ENCODE results near the gene TMEM87B.
"Not testable (repeated sequence)": the region's sequence is repeated elsewhere in the genome, so short reads cannot be mapped to it uniquely, and the experiment has no call there.

Gene TMEM87B

DNA sequence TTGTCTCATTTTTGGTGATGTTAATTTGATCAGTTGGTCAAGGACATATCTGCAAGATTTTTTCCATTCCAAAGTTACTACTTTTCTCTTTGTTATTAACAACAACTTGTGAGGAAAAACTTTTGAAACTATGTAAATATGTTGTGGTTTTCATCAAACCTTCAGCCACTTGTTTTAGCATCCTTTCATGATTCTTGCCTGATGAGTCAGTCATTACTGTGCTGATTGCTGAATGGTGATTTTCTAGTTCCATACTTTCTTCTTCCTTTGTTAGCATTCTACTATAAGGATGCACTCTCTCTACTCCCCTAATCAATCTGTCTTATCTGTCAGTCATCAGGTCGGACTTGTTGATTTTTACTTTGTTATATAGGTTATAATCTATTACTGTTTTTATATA is 10.9 kb downstream of the TMEM87B start:
- DNase-seq (ENCODE audit: low spot score), result no peak

DNA sequence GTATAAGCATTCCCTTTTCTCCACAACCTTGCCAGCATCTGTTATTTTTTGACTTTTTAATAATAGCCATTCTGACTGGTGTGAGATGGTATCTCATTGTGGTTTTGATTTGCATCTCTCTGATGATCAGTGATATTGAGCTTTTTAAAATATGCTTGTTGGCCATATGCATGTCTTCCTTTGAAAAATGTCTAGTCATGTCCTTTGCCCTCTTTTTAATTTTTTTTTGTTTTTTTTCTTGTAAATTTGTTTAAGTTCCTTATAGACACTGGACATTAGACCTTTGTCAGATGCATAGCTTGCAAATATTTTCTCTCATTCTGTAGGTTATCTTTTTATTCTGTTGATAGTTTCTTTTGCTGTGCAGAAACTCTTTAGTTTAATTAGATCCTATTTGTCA is 14.7 kb downstream of the TMEM87B start:
- DNase-seq (ENCODE audit: low spot score), result not testable (repeated sequence)

DNA sequence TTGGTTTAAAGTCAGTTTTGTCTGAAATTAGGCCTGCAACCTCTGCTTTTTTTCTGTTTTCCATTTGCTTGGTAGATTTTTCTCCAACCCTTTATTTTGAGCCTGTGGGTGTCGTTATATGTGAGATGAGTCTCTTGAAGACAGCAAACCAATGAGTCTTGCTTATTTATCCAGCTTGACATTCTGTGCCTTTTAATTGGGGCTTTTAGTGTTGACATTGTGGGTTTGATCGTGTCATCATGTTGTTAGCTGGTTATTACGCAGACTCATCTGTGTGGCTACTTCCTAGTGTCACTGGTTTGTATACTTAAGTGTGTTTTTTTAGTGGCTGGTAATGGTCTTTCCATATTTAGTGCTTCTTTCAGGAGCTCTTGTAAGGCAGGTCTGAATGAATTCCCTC is 18.8 kb downstream of the TMEM87B start:
- DNase-seq (ENCODE audit: low spot score), result no peak

DNA sequence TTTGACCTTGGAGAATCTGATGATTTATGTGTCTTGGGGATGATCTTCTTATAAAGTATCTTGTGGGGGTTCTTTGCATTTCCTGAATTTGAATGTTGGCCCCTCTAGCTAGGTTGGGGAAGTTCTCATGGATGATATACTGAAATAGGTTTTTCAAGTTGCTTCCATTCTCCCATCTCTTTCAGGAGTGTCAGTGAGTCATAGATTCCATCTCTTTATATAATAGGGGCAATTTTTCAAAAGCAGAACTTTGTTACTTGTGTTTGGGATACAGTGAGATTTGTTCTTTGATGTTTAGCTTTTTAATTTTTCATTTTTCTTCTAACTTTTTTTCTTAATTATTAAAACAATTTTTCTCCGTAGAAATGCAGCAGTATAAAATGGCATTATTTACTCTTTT is 19.4 kb downstream of the TMEM87B start:
- DNase-seq (ENCODE audit: low spot score), result no peak

DNA sequence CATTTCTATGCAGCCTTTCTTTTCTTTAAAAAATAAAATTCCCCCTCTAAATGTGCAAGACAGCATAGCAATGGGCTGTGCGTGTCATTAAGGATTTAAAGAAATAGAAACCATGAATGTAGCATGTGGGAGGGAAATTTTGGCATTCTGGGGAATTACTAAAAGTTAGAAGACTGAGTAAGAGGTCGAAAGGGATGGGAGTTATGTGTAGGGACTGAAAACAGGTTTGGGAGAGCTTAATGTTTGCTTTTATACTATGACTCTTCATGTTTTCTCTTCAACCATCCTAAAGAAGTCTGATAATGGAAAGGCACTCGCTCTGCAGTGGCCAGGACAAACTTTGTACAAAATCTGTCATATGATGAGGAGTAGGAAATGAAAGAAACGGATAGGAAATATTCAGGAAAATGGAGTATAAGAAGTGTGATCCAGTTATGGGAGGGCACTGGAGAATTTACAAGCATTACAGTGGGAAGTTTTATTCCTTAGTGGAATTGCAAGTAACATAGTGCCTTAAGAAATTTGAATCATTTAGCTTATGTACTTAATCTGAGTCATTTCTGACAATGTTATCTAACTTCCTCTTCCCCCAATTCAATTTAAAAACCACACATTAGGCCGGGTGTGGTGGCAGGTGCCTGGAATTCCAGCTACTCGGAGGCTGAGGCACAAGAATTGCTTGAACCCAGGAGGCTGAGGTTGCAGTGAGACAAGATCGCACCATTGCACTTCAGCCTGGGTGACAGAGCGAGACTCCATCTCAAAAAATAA is 20.6 kb downstream of the TMEM87B start:
- DNase-seq (ENCODE audit: low spot score), result no peak

DNA sequence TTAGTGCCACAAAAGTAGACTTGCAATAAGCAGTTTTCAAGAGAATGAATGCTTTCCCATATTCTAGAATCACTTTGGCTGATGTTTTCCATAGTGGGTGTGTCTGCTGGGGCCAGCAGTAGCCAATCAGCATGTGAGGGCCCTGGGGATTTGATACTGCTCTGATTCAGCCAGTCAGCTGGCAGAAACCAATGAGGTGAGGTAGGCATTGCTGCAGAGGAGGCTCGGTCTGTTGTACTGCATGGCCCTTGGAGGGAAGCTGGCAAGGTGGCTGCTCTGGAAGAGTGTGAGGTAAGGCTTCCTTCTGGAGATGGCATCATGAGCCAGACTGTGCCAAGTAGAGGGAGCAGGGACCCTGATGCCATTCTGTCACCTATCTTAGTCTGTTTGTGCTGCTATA is 22.7 kb downstream of the TMEM87B start:
- no peak for DNase-seq (ENCODE audit: low spot score)

DNA sequence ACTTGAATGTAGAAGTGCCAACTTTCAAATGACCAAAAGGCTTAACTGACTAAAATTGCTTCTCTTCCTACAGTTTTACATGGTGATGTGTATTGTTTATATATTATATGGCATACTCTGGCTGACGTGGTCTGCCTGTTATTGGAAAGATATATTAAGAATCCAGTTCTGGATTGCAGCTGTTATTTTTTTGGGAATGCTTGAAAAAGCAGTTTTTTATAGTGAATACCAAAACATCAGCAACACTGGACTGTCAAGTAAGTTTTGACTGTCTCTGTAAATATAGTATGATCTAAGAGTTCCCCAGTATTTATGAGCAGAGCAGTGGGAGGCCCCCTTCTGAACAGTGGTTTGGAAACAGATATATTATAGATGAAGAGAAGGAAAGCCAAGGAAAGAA is 26.2 kb downstream of the TMEM87B start:
- no peak for DNase-seq (ENCODE audit: low spot score)

DNA sequence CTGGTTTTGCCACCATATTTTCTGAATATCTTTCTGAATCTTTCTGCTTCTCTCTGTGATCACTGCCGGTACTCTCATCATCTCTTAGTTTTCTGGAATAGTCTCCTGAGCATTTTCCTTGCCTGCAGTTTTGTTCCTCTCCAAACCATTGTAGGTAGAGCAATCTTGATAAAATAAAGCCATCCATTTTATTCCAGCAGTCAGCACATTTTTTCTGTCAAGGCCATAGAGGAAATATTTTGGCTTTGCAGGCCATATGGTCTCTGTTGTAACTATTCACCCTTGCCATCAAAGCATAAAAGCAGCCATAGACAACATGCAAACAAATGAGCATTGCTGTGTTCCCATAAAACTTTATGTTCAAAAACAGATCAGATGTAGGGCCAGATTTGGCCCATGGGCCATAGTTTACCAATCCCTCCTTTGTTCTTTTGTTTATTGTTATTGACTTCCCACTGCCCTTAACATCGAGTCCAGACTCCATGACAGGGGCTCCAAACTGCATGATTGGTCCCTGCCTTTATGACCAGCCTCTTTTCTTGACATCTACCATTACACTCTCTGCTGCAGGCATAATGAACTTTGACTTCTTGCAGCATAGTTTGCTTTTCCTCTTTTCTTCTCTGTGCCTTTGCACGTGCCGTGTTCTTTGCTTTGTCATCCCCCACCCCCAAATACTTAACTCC is 29.8 kb downstream of the TMEM87B start:
- DNase-seq (ENCODE audit: low spot score), result no peak

DNA sequence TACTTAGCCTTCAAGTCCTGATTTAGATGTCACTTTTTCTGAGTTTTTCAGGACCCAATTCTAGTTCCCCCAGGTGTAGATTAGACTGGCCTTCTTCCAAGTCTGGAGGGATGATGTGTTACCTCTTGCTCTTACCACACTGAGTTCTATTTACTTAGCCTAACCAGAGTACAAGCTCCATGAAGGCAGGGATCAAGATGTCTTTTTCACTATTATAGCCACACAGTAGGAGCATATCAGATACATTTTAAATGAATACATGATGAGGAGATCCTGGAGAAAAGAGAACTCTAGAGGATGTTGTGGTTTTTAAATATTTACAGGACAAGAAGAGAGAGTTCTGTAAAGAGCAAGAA is 30.3 kb downstream of the TMEM87B start:
- no peak for DNase-seq (ENCODE audit: low spot score)

DNA sequence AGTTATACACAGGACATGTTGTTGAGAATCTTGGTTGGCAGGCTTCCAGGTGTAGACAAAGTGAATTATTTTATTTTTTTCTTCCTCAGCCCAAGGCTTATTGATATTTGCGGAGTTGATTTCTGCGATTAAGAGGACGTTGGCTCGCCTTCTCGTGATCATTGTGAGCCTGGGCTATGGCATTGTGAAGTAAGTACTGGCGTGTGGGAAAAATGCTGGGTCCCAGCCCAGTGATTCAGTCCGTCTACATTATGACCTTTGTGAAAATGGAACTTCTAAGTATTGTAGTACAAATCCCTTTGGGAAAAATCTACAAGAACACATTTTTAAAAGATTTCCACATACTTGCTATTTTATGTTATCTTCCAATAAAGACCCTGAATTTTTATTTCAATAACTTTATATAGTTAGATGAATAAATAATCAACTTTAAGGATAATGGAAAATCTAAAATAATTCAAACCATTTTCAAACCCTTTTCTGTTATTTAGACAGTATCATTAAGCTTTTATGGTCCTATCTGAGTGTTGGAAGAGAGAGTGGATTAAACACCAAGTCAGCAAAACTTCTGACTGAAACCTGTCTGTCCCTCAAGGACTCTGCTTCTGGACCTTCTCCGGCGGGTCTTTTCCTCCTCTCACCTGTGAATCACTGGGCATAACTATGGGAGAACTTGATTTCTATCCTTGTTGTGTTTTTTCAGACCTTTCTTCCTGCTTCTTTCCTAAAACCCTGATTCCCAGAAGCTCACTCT is 31.0 kb downstream of the TMEM87B start:
- no peak for DNase-seq (ENCODE audit: low spot score)

DNA sequence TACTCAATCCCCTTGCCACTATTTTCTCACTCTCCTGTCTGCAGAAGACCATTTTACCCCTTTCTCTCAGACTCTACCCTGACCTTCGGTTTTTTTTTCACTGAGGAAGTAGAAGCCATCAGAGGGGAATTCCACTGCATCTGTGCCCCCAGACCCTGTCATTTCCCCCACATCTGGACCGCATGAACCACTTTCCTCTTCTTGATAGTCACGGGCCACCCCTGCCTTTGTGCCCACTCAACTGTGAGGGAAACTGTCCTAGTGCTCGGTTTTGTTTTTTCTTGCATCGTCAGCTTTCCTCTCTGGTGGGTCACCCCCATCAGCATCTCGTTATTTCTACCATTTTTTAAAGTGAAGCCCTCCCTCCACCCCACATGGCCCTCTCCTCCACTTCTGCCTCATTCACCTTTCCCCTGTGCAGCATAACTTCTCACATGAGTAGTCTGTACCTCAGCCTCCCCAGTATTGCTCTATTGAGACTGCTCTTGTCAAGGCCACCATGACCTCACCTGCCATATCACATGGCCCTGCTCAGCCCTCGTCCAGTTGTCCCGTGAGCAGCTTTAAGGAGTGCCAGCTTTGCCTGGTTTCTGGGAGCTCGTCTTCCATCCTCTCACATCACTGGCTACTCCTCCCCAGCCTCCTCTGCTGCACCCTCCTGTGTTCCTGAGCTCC is 32.4 kb downstream of the TMEM87B start:
- no peak for DNase-seq (ENCODE audit: low spot score)

DNA sequence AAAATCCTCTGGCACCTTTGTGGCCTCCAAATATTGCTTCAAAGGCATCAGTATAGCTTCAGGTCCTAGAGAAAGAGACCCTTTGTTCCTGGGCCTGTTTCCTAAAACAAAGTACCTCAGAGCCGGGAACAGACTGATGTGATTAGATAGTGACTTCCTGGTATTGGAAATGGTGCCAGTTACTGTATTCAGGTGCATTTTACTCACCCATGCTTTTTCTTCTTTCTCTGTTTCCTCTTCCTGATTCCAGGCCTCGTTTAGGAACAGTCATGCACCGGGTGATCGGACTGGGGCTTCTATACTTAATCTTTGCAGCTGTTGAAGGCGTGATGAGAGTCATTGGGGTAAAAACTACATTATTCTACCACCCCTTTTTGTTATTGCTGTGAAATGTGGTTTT is 34.3 kb downstream of the TMEM87B start:
- no peak for DNase-seq (ENCODE audit: low spot score)

DNA sequence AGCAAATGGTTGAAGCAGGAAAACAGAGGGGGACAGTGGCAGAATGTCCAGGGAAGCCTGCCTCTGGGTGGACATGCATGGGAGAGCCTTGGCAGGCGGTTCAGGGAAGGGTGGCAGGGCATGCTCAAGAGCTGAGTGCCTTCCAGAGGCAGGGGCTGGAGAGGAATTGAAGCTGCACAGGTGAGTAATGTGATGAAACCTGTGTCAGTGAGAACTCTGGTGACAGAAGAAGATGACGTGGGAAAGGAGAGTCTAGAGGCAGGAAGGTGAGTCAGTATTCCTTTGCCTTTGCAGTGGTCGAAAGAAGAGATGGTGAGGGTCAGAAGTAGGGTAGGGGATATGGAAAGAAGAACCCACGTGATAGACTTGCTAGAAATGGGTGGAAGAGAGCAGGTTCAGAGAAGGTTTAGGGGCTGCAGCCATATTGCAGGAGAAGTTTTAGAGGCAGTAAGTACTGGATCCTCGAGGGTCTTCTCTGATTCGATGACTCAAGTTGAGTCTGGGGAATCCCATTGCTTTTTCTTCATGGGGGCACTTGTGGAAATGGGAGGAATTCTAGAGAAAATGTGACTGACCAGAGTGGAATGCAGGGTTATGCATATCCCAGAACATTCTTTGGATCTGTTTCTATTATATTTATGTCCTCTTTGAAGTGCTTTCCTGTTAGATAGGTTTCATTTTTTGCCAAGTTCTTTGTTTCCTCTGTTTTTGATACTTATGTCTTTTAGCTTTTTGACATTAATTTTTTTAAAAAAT is 37.4 kb downstream of the TMEM87B start:
- no peak for DNase-seq (ENCODE audit: low spot score)

DNA sequence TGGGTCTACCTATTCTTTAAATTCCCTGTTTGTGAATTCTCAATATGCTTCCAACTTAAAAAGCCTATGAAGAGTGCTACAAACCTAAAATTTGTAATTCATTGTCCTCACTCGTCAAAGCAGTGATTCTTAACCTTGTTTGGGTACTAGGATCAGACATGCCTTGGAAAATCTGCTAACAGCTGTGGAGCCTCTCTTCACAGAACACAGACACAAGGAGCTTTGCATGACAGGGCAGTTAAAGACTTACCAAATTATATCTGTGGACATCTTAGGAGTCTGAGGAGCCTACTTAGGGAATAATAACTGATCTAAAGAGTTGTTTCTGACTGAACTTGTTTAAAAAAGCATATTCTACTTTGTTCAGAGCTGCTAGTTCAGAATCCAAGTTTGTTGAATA is 38.1 kb downstream of the TMEM87B start:
- DNase-seq (ENCODE audit: low spot score), result no peak

DNA sequence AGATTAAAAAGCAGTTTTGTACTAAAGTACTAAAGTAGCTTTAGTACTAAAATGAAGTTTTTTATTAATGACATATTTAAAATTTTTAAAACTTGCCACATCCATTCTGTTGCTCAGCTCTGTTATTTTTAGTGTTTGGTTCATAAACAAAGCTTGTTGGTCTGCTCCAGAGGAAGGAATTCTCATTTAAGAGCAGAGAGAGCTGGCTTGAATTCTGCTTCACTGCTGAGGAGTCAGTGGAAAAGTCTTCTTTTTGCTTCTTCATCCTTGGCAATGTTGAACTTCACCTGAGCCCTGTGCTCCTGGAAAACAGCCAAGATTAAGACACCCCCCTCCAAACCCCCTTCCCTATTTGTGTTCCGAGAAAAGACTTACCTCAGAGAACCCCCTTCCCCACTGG is 40.6 kb downstream of the TMEM87B start:
- DNase-seq (ENCODE audit: low spot score), result no peak

DNA sequence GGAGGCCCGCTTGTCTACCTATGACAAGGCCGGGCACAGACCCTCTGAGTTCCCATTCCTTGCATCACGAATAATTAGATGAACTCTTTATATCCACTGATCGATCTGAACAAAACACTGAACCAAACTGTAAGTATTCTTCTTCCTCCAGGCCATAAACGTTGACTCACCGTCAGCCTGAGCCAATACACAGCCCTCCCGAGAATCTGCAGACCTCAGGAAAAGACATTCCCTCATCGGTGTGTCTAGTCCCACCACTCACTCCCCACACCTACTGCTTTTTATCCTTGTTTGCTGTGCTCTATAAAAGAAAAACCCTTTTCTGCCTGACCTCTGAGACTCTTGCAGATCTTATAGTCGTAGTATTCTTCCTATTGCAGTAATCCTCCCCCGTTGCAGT is 41.0 kb downstream of the TMEM87B start:
- no peak for DNase-seq (ENCODE audit: low spot score)

DNA sequence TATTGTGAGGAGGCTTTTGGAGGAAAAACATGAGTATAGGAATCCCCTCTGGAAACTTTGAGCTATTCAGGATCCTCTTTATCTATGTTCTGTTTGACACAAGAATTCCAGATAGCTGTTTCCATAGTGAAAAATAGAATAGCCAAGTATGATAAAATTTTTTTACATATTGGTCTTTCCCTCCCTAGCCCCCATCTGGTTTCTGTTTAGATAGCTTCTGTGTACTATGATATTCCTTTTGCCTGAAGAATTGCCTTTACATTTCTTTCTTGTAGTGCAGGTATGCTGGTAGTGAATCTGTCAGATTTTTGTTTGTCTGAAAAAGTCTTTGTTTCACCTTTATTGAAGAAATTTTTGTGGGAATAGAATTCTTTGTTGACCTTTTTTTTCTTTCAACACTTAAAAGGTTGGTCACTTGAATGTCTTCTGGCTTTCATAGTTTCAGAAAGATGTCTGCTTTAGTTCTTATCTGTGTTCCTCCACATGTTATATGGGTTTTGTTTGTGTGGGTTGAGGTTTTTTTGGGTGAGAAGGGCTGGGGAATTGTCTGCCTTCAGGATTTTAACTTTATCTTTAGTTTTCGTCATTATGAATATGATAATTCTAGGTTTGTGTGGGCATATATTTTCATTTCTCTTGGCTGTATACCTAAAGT is 53.2 kb downstream of the TMEM87B start:
- no peak for DNase-seq (ENCODE audit: low spot score)

DNA sequence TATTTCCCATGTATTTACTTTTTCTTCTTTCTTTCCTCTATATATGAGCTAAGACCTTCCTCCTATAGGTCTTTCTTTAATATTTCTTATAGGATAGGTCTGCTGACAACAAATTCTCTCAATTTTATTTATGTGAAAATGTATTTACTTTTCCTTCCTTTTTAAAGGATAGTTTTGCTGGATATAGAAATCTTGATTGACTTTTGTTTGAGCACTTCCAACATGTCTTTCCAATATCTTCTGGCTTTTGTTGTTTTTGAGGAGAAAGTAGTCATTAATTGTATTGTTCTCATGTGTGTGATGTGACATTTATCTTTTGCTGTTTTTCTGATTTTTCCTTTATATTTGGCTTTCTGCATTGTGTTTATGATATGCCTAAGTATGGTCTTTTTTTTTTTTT is 54.2 kb downstream of the TMEM87B start:
- DNase-seq (ENCODE audit: low spot score), result no peak

DNA sequence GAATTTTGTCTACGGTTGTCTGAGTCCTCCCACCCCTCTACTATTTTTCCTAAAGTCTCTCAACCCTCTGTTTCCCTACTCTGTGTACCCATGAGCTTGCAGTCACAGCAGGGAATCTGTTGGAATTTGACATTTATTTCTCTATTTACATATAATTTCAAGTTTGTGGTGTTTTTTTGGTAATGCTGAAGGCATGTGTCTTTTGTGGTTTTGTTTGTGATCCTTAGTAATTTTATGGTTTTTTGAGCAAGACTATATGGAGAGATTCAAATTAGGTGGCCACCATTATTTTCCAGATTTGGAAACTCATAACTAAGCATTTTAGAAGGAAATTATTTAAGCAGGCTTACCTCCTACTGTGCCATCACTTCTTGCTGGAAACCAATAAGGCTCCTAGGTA is 55.9 kb downstream of the TMEM87B start:
- DNase-seq (ENCODE audit: low spot score), result no peak

DNA sequence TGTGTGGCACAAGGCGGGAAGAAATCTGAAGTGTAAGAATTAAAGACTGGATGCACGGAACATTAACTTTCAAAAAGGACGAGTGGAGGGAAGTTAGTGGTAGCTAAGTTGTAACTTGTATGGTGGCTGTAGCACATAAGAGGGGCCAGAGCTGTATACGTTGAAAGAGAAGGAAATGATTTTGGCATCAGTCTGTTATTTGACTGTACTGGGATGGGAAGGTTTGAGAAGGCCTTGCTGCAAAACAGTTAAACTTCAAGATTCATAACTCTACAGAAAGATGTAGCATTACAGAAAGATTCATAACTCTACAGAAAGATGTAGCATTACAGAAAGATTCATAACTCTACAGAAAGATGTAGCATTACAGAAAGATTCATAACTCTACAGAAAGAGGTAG is 58.3 kb downstream of the TMEM87B start:
- not testable (repeated sequence) for DNase-seq (ENCODE audit: low spot score)

DNA sequence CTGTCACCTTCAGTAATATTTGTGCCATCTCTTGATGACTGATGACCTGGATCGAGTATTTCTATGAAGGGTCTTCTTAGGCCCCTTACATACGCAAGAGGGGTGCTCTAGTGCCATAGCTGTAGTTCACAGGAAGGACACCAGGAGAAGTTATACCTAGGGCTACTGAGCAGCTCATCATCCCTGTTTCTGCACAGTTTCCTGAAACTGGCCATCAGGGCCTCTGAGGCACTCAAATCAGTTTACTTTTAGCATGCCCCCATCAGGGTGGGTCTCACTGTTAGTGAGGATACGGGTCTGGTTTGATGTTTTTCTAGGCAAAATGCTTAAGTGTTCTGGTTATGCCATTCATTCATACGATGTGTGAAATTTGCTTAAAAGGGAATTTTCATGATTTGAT is 63.1 kb downstream of the TMEM87B start:
- no peak for DNase-seq (ENCODE audit: low spot score)
